ENCODE results near the gene GRID2.

GRCh38 chr4:92580816-92581215 is 277.1 kb downstream of the GRID2 start:
- no peak for TF ChIP-seq CTCF (conservative IDR thresholded peaks at IDR 0.05)
- no peak for TF ChIP-seq ZFX (IDR thresholded peaks at IDR 0.05)
